K562 (cell line): ENCODE results near the gene SLC25A1. TPM values are rescaled to one million over a fixed set of nuclear protein-coding genes. Genes with fewer than 3 reads are reported as not detected.

Experiments used
- POLR2A ChIP-seq: fragments of 450-650 bp; conservative IDR thresholded peaks from 2 replicates; pipeline ENCODE4 v1.6.1; 2016
- RBFOX2 ChIP-seq: fragments of 200-400 bp; formaldehyde crosslinking; IDR thresholded peaks from 2 replicates; pipeline ENCODE4 v1.6.1; 2017; ENCODE audit warnings: low read depth, mild to moderate bottlenecking, low read length, moderate library complexity
- polyA plus RNA-seq, 8 experiments: library from polyadenylated mRNA; depleted of rRNA in 4 of 8; stranded (reverse) in 5 of 8; unstranded in 3 of 8; fragments of >200 nt; fragmentation: Nextera tagmentation in 2 of 8; fragmentation: Illumina TruSeq in 1 of 8; extraction: Ambion mirVana in 2 of 8; extraction: Trizol in 1 of 8; gene quantifications; 2 replicates each; pipeline versions ENCODE4 v1.2.1 to v1.2.3, GENCODE V29; 2011 to 2014; ENCODE audit warnings: inconsistent platforms in 1 of 8, missing spikeins in 1 of 8
- total RNA-seq, 7 experiments: library from RNA; depleted of rRNA in 6 of 7; stranded (reverse); fragments of >200 nt in 6 of 7; fragmentation: Illumina TruSeq in 2 of 7; extraction: Trizol in 2 of 7; gene quantifications; 2 replicates each; pipeline versions ENCODE4 v1.2.1 to v1.2.3, GENCODE V29; 2011 to 2021; ENCODE audit warnings: low replicate concordance in 1 of 7
- TF ChIP-seq, protein P1 (sequence below), 2 experiments: fragments of 450-650 bp in 1 of 2; sonication (generic) in 1 of 2; formaldehyde crosslinking in 1 of 2; IDR thresholded peaks; 2 replicates each; pipeline versions ENCODE4 v1.7.1 to v1.9.0; 2016 to 2022; ENCODE audit warnings: inconsistent platforms in 1 of 2, mild to moderate bottlenecking in 1 of 2, missing genetic modification reagents in 1 of 2

Gene SLC25A1
- total and polyA plus RNA-seq, 9 of the 15 experiments (the other 6 are each of a cell fraction or from before 2014, with no cell fraction given) = 11.0 to 408 (median 110) TPM

DNA sequence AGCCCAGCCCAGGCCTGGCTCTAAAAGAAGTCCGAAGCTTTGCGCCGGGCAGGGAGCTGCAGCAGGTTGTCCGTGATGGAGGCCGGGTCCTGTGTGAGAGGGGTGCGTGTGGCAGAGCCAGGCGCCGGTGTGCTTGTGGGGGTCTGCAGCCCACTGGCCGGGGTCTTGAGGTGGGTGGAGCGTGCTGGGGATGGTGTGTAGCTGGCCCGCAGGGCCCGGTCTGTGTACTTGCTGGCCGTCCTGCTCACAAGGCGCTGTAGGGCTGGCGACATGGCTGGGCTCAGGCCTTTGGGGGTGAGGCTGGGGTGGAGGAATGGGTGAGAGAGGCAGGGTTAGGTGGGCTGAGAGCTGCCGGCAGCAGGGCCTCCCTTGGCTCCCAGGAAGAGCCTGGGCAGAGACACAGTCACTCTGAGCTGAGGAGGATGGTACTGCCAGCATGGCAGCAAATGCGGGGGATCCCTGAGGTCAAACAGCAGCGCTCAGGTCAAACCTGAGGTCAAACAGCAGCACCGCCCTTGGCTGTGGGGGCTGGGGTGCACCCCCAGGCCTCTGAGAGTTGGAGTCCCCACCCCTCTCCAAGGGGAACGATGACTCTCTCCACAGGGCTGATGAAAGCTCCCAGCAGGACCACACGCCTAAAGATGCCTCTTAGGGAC is 44.2 kb downstream of the SLC25A1 start (continued):
- TF ChIP-seq, protein P1, sequence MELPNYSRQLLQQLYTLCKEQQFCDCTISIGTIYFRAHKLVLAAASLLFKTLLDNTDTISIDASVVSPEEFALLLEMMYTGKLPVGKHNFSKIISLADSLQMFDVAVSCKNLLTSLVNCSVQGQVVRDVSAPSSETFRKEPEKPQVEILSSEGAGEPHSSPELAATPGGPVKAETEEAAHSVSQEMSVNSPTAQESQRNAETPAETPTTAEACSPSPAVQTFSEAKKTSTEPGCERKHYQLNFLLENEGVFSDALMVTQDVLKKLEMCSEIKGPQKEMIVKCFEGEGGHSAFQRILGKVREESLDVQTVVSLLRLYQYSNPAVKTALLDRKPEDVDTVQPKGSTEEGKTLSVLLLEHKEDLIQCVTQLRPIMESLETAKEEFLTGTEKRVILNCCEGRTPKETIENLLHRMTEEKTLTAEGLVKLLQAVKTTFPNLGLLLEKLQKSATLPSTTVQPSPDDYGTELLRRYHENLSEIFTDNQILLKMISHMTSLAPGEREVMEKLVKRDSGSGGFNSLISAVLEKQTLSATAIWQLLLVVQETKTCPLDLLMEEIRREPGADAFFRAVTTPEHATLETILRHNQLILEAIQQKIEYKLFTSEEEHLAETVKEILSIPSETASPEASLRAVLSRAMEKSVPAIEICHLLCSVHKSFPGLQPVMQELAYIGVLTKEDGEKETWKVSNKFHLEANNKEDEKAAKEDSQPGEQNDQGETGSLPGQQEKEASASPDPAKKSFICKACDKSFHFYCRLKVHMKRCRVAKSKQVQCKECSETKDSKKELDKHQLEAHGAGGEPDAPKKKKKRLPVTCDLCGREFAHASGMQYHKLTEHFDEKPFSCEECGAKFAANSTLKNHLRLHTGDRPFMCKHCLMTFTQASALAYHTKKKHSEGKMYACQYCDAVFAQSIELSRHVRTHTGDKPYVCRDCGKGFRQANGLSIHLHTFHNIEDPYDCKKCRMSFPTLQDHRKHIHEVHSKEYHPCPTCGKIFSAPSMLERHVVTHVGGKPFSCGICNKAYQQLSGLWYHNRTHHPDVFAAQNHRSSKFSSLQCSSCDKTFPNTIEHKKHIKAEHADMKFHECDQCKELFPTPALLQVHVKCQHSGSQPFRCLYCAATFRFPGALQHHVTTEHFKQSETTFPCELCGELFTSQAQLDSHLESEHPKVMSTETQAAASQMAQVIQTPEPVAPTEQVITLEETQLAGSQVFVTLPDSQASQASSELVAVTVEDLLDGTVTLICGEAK (IDR thresholded peaks at IDR 0.05) = no peak
- TF ChIP-seq, protein P1 (CRISPR knock-in tag; IDR thresholded peaks at IDR 0.05) = 0 out of 2 replicates have a peak, but pooled peaks have one; percentile 19
- TF ChIP-seq POLR2A (no peak), RBFOX2 (peak; percentile 51)
